Osteoblast (primary cell): ENCODE results near the gene DNLZ. TPM values are rescaled to one million over a fixed set of nuclear protein-coding genes. Genes with fewer than 3 reads are reported as not detected.

Experiments used
- DNase-seq: peaks from one replicate; pipeline ENCODE4 v3.0.0; 2011; ENCODE audit warnings: low spot score, mixed read lengths; ENCODE audit not compliant: insufficient read length; ENCODE audit errors: missing footprints
- H2AFZ ChIP-seq: 2 replicates; pipeline ENCODE4 v1.6.0; 2011; ENCODE audit warnings: mild to moderate bottlenecking, low read length
- H3K27ac ChIP-seq: 2 replicates; pipeline ENCODE4 v1.5.1; 2011; ENCODE audit warnings: mild to moderate bottlenecking, low read depth, low read length, moderate library complexity
- H3K27me3 ChIP-seq: 2 replicates; pipeline ENCODE4 v1.6.0; 2012; ENCODE audit warnings: mild to moderate bottlenecking, control low read depth, inconsistent platforms, low read length, moderate library complexity; ENCODE audit not compliant: insufficient read depth
- H3K36me3 ChIP-seq: 2 replicates; pipeline ENCODE4 v1.5.1; 2011; ENCODE audit warnings: mild to moderate bottlenecking, low read length, control low read depth, moderate library complexity; ENCODE audit not compliant: insufficient read depth
- H3K4me1 ChIP-seq: 2 replicates; pipeline ENCODE4 v1.5.1; 2011; ENCODE audit warnings: mild to moderate bottlenecking, low read length, control low read depth, moderate library complexity; ENCODE audit not compliant: insufficient read depth
- H3K4me2 ChIP-seq: 2 replicates; pipeline ENCODE4 v1.6.0; 2011; ENCODE audit warnings: mild to moderate bottlenecking, low read length; ENCODE audit not compliant: insufficient read depth
- H3K4me3 ChIP-seq: fragments of 200-600 bp; sonication (generic); 3 replicates; pipeline ENCODE4 v1.5.1; 2012; ENCODE audit warnings: mild to moderate bottlenecking, low read length, inconsistent platforms; ENCODE audit not compliant: insufficient read depth
- H3K79me2 ChIP-seq: 2 replicates; pipeline ENCODE4 v1.6.0; 2012; ENCODE audit warnings: mild to moderate bottlenecking, low read length, control low read depth, inconsistent platforms; ENCODE audit not compliant: insufficient read depth
- H3K9me3 ChIP-seq: 2 replicates; pipeline ENCODE4 v1.5.1; 2011; ENCODE audit warnings: low read depth, low read length, control low read depth
- H4K20me1 ChIP-seq: 2 replicates; pipeline ENCODE4 v1.6.0; 2012; ENCODE audit warnings: mild to moderate bottlenecking, low read length, control low read depth; ENCODE audit not compliant: insufficient read depth
- total RNA-seq: library from RNA; depleted of rRNA; stranded (reverse); fragments of >200 nt; gene quantifications from 2 replicates; pipeline ENCODE4 v1.2.3, GENCODE V29; 2012
- TF ChIP-seq, protein P1 (sequence below): IDR thresholded peaks from 2 replicates; pipeline ENCODE4 v1.5.1; 2011; ENCODE audit warnings: mild to moderate bottlenecking, low read depth, low read length, moderate library complexity; ENCODE audit errors: extremely low read depth

DNLZ gene
- total RNA-seq, 1 donor: 4.3 TPM

DNA sequence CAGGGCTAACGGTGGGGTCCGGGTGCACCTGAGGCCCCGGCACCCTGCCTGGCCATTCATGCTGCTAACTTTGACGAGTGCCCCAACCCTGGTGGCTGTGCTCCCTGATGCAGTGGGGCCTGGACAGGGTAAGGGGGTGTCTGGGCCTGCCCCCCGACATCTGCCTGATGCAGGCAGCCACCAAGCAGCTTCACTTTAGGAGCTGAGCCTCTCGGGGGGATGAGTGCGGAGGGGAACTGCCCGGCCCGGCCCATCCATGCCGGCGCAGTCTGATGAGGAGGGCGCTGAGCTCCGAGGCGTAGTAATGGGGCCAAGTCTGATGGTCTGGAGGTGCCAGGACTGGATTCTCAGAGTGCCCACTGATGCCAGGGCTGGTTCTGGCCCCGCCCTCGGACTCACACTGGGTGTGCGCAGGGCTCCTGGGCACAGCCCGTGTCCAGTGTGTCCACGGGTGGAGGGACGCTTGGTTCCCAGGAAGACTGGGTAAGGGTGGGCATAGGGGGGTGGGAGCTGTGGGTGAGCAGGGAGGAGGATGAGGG is 16.5 kb downstream of the DNLZ start:
- H3K36me3 ChIP-seq: peaks cover 16% of the 10 kb centered on the region
- peaks cover 27% of the 10 kb centered on the region for H3K4me1 ChIP-seq
- peaks cover 39% of the 10 kb centered on the region for H4K20me1 ChIP-seq
- TF ChIP-seq, protein P1, sequence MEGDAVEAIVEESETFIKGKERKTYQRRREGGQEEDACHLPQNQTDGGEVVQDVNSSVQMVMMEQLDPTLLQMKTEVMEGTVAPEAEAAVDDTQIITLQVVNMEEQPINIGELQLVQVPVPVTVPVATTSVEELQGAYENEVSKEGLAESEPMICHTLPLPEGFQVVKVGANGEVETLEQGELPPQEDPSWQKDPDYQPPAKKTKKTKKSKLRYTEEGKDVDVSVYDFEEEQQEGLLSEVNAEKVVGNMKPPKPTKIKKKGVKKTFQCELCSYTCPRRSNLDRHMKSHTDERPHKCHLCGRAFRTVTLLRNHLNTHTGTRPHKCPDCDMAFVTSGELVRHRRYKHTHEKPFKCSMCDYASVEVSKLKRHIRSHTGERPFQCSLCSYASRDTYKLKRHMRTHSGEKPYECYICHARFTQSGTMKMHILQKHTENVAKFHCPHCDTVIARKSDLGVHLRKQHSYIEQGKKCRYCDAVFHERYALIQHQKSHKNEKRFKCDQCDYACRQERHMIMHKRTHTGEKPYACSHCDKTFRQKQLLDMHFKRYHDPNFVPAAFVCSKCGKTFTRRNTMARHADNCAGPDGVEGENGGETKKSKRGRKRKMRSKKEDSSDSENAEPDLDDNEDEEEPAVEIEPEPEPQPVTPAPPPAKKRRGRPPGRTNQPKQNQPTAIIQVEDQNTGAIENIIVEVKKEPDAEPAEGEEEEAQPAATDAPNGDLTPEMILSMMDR: no peak
- no peaks in the 10 kb centered on the region for H3K9me3 ChIP-seq
- no peak overlapping the region for H3K27ac ChIP-seq
- H3K4me3 ChIP-seq: no peak overlapping the region
- H3K4me2 ChIP-seq: peak overlapping the region; percentile 28
- H3K27me3 ChIP-seq: no peaks in the 10 kb centered on the region
- no peaks in the 10 kb centered on the region for H3K79me2 ChIP-seq
- no peak for DNase-seq
- H2AFZ ChIP-seq: no peak overlapping the region

DNA sequence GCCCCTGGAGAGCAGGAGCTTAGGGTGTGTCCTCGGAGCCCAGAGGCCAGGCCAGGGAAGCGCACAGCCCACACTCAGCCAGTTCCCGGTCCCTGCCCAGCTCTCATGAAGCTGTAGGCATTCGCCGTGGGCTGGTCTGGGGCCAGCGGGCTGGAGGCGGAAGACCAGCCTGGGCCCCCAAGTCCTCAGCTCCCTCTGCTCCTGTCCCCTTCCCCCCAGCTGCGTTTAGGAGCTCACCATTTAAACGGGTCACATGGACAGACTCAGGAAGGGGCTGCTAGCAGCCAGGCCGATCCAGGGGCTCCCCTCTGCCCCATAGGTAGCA is 17.4 kb downstream of the DNLZ start:
- DNase-seq: no peak

DNA sequence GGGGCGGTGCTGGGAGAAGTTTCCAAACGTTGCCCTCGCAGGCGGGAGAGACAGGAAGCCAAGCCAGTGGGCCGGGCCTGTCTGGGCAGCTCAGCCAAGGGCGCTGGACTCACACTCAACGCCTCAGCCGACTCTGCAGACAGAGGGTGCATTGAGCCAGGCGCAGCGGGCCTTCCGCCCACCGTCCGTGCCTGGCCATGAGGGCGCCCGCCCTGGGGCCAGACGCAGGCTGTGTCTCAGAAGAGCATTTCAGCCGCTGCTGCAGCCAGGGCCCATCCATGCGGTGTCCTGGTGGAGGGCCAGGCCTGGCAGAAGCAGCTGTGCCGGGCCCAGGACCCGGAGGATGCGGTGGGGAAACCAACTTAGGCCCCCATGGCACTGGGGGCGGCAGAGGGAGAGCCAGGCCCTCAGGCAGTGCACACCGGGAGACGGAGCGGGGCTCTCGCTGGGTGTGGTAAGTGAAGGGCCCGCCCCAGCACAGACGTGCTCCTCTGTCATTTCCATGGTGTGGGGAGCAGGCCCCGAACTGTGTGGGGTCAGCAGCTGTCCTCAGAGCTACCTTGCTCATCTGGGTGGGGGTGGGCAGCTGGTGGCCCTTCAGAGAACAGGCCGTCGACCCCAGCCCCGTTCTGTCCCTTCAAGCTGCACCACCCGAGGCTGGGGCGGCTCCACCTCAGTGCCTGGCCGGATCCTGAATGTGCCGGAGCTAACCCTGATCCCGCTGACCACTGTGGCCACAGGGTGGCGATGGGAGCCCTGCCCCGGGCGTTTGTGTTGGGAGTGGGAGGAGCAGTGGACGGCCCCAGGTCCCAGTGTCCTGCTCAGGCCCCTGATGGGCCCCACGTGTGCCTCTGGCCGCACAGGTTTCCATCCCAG is 18.0 kb downstream of the DNLZ start:
- Histone ChIP-seq H3K4me3 (peak overlapping the region; percentile 28), H2AFZ (no peak overlapping the region), H3K9me3 (no peaks in the 10 kb centered on the region), H3K79me2 (no peaks in the 10 kb centered on the region), H3K4me2 (peak overlapping the region; percentile 60), H4K20me1 (peaks cover 37% of the 10 kb centered on the region), H3K27me3 (no peaks in the 10 kb centered on the region), H3K4me1 (peaks cover 27% of the 10 kb centered on the region), H3K27ac (peak overlapping the region; percentile 33), H3K36me3 (peaks cover 29% of the 10 kb centered on the region)
- DNase-seq: peak; percentile 98
- TF ChIP-seq, protein P1: peak; percentile 50

More for the DNA sequence above, 17.4 kb downstream of the DNLZ start:
- H3K79me2 ChIP-seq: no peaks in the 10 kb centered on the region
- H3K4me3 ChIP-seq: peak overlapping the region; percentile 13
- H3K4me1 ChIP-seq: peaks cover 27% of the 10 kb centered on the region
- H3K27me3 ChIP-seq: no peaks in the 10 kb centered on the region
- no peak overlapping the region for H2AFZ ChIP-seq
- no peaks in the 10 kb centered on the region for H3K9me3 ChIP-seq
- H3K4me2 ChIP-seq: peak overlapping the region; percentile 60
- H3K36me3 ChIP-seq: peaks cover 23% of the 10 kb centered on the region
- H3K27ac ChIP-seq: no peak overlapping the region
- peaks cover 40% of the 10 kb centered on the region for H4K20me1 ChIP-seq
- TF ChIP-seq, protein P1: no peak

DNA sequence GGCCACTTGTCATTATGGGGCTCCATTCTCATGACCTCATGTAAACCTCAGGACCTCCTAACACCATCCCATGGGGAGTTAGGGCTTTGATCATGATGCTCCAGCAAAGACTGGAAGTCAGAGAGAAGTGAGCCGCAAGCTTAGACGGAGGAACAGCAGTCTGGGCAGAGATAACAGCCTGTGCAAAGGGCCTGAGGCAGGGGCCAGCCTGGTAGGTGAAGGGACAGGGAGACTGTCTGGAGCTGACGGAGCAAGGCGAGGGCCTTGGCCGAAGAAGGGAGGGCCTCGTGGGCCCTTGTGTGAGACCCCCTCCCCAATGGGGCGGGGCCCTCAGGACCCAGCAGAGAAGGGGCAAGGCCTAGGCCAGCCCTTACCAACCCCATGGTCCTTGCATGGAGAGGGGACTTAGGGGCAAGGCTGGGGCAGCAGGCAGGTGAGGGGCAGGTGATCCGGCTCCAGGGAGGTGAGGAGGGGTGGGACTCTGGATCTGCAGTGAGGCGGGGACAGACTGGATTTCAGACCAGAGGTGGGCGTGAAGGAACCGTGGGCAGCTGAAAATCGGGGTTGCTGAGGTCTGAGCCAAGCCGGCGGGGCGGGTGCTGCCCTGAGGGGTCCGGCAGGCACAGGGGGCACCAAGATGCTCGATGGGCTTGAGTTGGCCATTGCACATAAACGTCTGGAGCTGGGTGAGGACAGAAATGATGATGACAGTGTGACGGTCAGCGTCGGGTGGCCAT is 18.8 kb downstream of the DNLZ start:
- Histone ChIP-seq H3K4me1 (peaks cover 27% of the 10 kb centered on the region), H2AFZ (no peak overlapping the region), H3K9me3 (no peaks in the 10 kb centered on the region), H3K4me3 (no peak overlapping the region), H3K36me3 (peaks cover 35% of the 10 kb centered on the region), H4K20me1 (peaks cover 42% of the 10 kb centered on the region), H3K4me2 (peak overlapping the region; percentile 60), H3K27me3 (no peaks in the 10 kb centered on the region), H3K79me2 (no peaks in the 10 kb centered on the region), H3K27ac (peak overlapping the region; percentile 12)
- TF ChIP-seq, protein P1: no peak
- no peak for DNase-seq
